IPS-20b (cell line): ENCODE data around the gene CDH2.
"Not testable (repeated sequence)": the region's sequence is repeated elsewhere in the genome, so short reads cannot be mapped to it uniquely, and the experiment has no call there.

Experiments
- H3K27ac ChIP-seq: one replicate; pipeline ENCODE4 v1.5.1; 2013; ENCODE audit warnings: low read length
- H3K27me3 ChIP-seq: 2 replicates; pipeline ENCODE4 v1.6.1; 2013; ENCODE audit warnings: mild to moderate bottlenecking, low read length, inconsistent platforms; ENCODE audit not compliant: insufficient read depth
- H3K36me3 ChIP-seq: 2 replicates; pipeline ENCODE4 v1.6.1; 2013; ENCODE audit warnings: low read depth, mild to moderate bottlenecking, inconsistent platforms, low read length, moderate library complexity; ENCODE audit not compliant: insufficient read depth
- H3K4me1 ChIP-seq: 2 replicates; pipeline ENCODE4 v1.6.1; 2013; ENCODE audit warnings: mild to moderate bottlenecking, control low read depth, inconsistent platforms, low read length, moderate library complexity; ENCODE audit not compliant: insufficient read depth
- H3K4me3 ChIP-seq: 2 replicates; pipeline ENCODE4 v1.5.1; 2013; ENCODE audit warnings: mild to moderate bottlenecking, low read length, inconsistent platforms
- H3K9ac ChIP-seq: 2 replicates; pipeline ENCODE4 v1.6.1; 2013; ENCODE audit warnings: low read depth, mild to moderate bottlenecking, inconsistent platforms, low read length, moderate library complexity
- H3K9me3 ChIP-seq: 2 replicates; pipeline ENCODE4 v1.6.1; 2013; ENCODE audit warnings: mild to moderate bottlenecking, low read depth, low read length, inconsistent platforms; ENCODE audit not compliant: insufficient read depth

The CDH2 gene

GRCh38 chr18:27922780-27923179 lies 254.2 kb downstream of the CDH2 start:
- no peak overlapping the region for H3K4me3 ChIP-seq
- no peak overlapping the region for H3K27ac ChIP-seq
- no peak overlapping the region for H3K9ac ChIP-seq

GRCh38 chr18:27921904-27922751 lies 254.8 kb downstream of the CDH2 start:
- H3K9ac ChIP-seq = no peak overlapping the region

More at GRCh38 chr18:27922780-27923179, 254.2 kb downstream of the CDH2 start:
- H3K9me3 ChIP-seq = no peaks in the 10 kb centered on the region
- no peaks in the 10 kb centered on the region for H3K36me3 ChIP-seq
- no peaks in the 10 kb centered on the region; the same call in 1 of the 2 replicates for H3K4me1 ChIP-seq
- H3K27me3 ChIP-seq = no peaks in the 10 kb centered on the region

GRCh38 chr18:27921392-27921791 lies 255.5 kb downstream of the CDH2 start:
- Histone ChIP-seq H3K36me3 (no peaks in the 10 kb centered on the region), H3K4me1 (no peaks in the 10 kb centered on the region; the same call in 1 of the 2 replicates), H3K9ac (no peak overlapping the region), H3K4me3 (no peak overlapping the region), H3K27ac (no peak overlapping the region), H3K27me3 (no peaks in the 10 kb centered on the region), H3K9me3 (no peaks in the 10 kb centered on the region)

More at GRCh38 chr18:27921904-27922751, 254.8 kb downstream of the CDH2 start:
- Histone ChIP-seq H3K27ac (no peak overlapping the region), H3K4me1 (no peaks in the 10 kb centered on the region; the same call in 1 of the 2 replicates), H3K4me3 (no peak overlapping the region), H3K36me3 (no peaks in the 10 kb centered on the region), H3K9me3 (no peaks in the 10 kb centered on the region), H3K27me3 (no peaks in the 10 kb centered on the region)

GRCh38 chr18:27920836-27921235 lies 256.1 kb downstream of the CDH2 start:
- H3K4me3 ChIP-seq = no peak overlapping the region
- no peaks in the 10 kb centered on the region for H3K9me3 ChIP-seq
- no peaks in the 10 kb centered on the region for H3K27me3 ChIP-seq
- H3K27ac ChIP-seq = no peak overlapping the region
- H3K4me1 ChIP-seq = no peaks in the 10 kb centered on the region; the same call in 1 of the 2 replicates
- no peak overlapping the region for H3K9ac ChIP-seq
- no peaks in the 10 kb centered on the region for H3K36me3 ChIP-seq

- H3K27me3 ChIP-seq, H3K36me3 ChIP-seq, H3K4me1 ChIP-seq, H3K9ac ChIP-seq, H3K4me3 ChIP-seq, H3K27ac ChIP-seq: not testable (repeated sequence)
- H3K9me3 ChIP-seq = peaks cover 38% of the 10 kb centered on the region
Measured at GRCh38 chr18:27906189-27906588, 270.7 kb downstream of the CDH2 start.

- no peak overlapping the region for H3K27ac ChIP-seq
- H3K4me1 ChIP-seq = 0 out of 2 replicates have a peak, but pooled peaks cover 3% of the 10 kb centered on the region
- peaks cover 22% of the 10 kb centered on the region; the same call in 1 of the 2 replicates for H3K9me3 ChIP-seq
- no peaks in the 10 kb centered on the region for H3K36me3 ChIP-seq
- H3K4me3 ChIP-seq = no peak overlapping the region
- H3K9ac ChIP-seq = no peak overlapping the region
- H3K27me3 ChIP-seq = no peaks in the 10 kb centered on the region
Measured at GRCh38 chr18:27903906-27904305, 273.0 kb downstream of the CDH2 start.

GRCh38 chr18:27901424-27902226 lies 275.3 kb downstream of the CDH2 start:
- Histone ChIP-seq H3K27ac (no peak overlapping the region), H3K4me1 (0 out of 2 replicates have a peak, but pooled peaks cover 3% of the 10 kb centered on the region), H3K27me3 (no peaks in the 10 kb centered on the region), H3K36me3 (no peaks in the 10 kb centered on the region), H3K4me3 (no peak overlapping the region), H3K9me3 (peaks cover 8% of the 10 kb centered on the region; the same call in 1 of the 2 replicates), H3K9ac (no peak overlapping the region)
